ENCODE results near the gene VIM. TPM values are rescaled to one million over a fixed set of nuclear protein-coding genes. Genes with fewer than 3 reads are reported as not detected.
A peak's percentile ranks its signal among the peaks of the same experiment; 100 is the strongest.

Gene VIM
- total RNA-seq, 1 donor from 2014 or later = 329 TPM

GRCh38 chr10:17206210-17206709 is 21.8 kb upstream of the VIM start:
- no peak for DNase-seq
- intact Hi-C loops (cut with micrococcal nuclease) = no loop called here
- no peak for ATAC-seq

GRCh38 chr10:17208476-17208875 is 19.6 kb upstream of the VIM start:
- intact Hi-C loops (cut with micrococcal nuclease) = no loop called here

GRCh38 chr10:17209302-17209701 is 18.7 kb upstream of the VIM start:
- DNase-seq = no peak
- intact Hi-C loops (cut with micrococcal nuclease) = no loop called here
- ATAC-seq = no peak

More at GRCh38 chr10:17208476-17208875, 19.6 kb upstream of the VIM start:
- DNase-seq (no peak), ATAC-seq (no peak)

GRCh38 chr10:17209881-17210280 is 18.2 kb upstream of the VIM start:
- DNase-seq (no peak), ATAC-seq (no peak)
- intact Hi-C loops (cut with micrococcal nuclease) = no loop called here

- intact Hi-C loops (cut with micrococcal nuclease) = no loop called here
- ATAC-seq (no peak), DNase-seq (no peak)
Measured at GRCh38 chr10:17210361-17210760, 17.7 kb upstream of the VIM start.

- DNase-seq = no peak
- peak; percentile 32 for ATAC-seq
- intact Hi-C loops (cut with micrococcal nuclease) = no loop called here
Measured at GRCh38 chr10:17212802-17213221, 15.2 kb upstream of the VIM start.

- intact Hi-C loops (cut with micrococcal nuclease) = no loop called here
- DNase-seq (no peak), ATAC-seq (no peak)
Measured at GRCh38 chr10:17213646-17214349, 14.2 kb upstream of the VIM start.

GRCh38 chr10:17214526-17214925 is 13.5 kb upstream of the VIM start:
- intact Hi-C loops (cut with micrococcal nuclease) = no loop called here

GRCh38 chr10:17214971-17215781 is 12.9 kb upstream of the VIM start:
- ATAC-seq (no peak), DNase-seq (no peak)

More at GRCh38 chr10:17214526-17214925, 13.5 kb upstream of the VIM start:
- ATAC-seq (no peak), DNase-seq (no peak)

GRCh38 chr10:17215782-17216122 is 12.3 kb upstream of the VIM start:
- intact Hi-C loops (cut with micrococcal nuclease) = no loop called here
- DNase-seq (no peak), ATAC-seq (no peak)

More at GRCh38 chr10:17214971-17215781, 12.9 kb upstream of the VIM start:
- intact Hi-C loops (cut with micrococcal nuclease) = no loop called here

- intact Hi-C loops (cut with micrococcal nuclease) = no loop called here
- ATAC-seq = peak; percentile 90
- no peak for DNase-seq
Measured at GRCh38 chr10:17216217-17216900, 11.7 kb upstream of the VIM start.

GRCh38 chr10:17216901-17217395 is 11.1 kb upstream of the VIM start:
- no peak for DNase-seq
- intact Hi-C loops (cut with micrococcal nuclease) = no loop called here
- ATAC-seq = no peak

- DNase-seq (no peak), ATAC-seq (no peak)
- intact Hi-C loops (cut with micrococcal nuclease) = no loop called here
Measured at GRCh38 chr10:17217631-17218232, 10.3 kb upstream of the VIM start.

GRCh38 chr10:17219024-17219423 is 9.0 kb upstream of the VIM start:
- DNase-seq (no peak), ATAC-seq (no peak)
- intact Hi-C loops (cut with micrococcal nuclease) = no loop called here

GRCh38 chr10:17220652-17221100 is 7.4 kb upstream of the VIM start:
- intact Hi-C loops (cut with micrococcal nuclease) = no loop called here
- DNase-seq = no peak
- no peak for ATAC-seq

- no peak for ATAC-seq
- no peak for DNase-seq
- intact Hi-C loops (cut with micrococcal nuclease) = no loop called here
Measured at GRCh38 chr10:17222329-17222728, 5.7 kb upstream of the VIM start.

- DNase-seq (no peak), ATAC-seq (no peak)
- intact Hi-C loops (cut with micrococcal nuclease) = no loop called here
Measured at GRCh38 chr10:17225808-17226207, 2.2 kb upstream of the VIM start.

- intact Hi-C loops (cut with micrococcal nuclease) = no loop called here
- ATAC-seq (no peak), DNase-seq (peak; percentile 30)
Measured at GRCh38 chr10:17226891-17227303, 1.1 kb upstream of the VIM start.

- intact Hi-C loops (cut with micrococcal nuclease) = no loop called here
- no peak for ATAC-seq
- DNase-seq = no peak
Measured at GRCh38 chr10:17227367-17228090, 512 bp upstream of the VIM start.

All from left ventricle myocardium superior (tissue), 1 donor.